SK-N-MC (cell line): ENCODE measurements around the gene ENTPD1.
"Not testable (repeated sequence)": the region's sequence is repeated elsewhere in the genome, so short reads cannot be mapped to it uniquely, and the experiment has no call there.

Source experiments
- DNase-seq: peaks from one replicate; pipeline ENCODE4 v3.0.0-alpha.2; 2011; ENCODE audit warnings: low read depth, low spot score
- H3K27ac ChIP-seq: fragments of 200-600 bp; sonication (generic); 2 replicates; pipeline ENCODE4 v1.5.1; 2016; ENCODE audit warnings: mixed run types
- H3K36me3 ChIP-seq: fragments of 200-600 bp; sonication (generic); 2 replicates; pipeline ENCODE4 v1.6.1; 2017; ENCODE audit warnings: antibody characterized with exemption, low read length, mixed read lengths; ENCODE audit not compliant: insufficient read depth
- H3K4me3 ChIP-seq: fragments of 200-600 bp; sonication (generic); 2 replicates; pipeline ENCODE4 v1.5.1; 2016
- H3K9ac ChIP-seq: fragments of 200-600 bp; sonication (generic); 2 replicates; pipeline ENCODE4 v1.8.0; 2017; ENCODE audit warnings: mixed run types, mixed read lengths; ENCODE audit not compliant: insufficient read length
- H3K9me3 ChIP-seq: fragments of 200-600 bp; sonication (generic); 2 replicates; pipeline ENCODE4 v1.6.1; 2017; ENCODE audit warnings: low read depth, mild to moderate bottlenecking, antibody characterized with exemption, low read length, moderate library complexity, mixed read lengths
- EZH2 ChIP-seq: fragments of 200-600 bp; sonication (generic); IDR thresholded peaks from one replicate; pipeline ENCODE4 v1.6.1; 2017; ENCODE audit warnings: antibody characterized with exemption
- FOXP2 ChIP-seq: optimal IDR thresholded peaks from 2 replicates; pipeline ENCODE3; 2011; ENCODE audit warnings: mild to moderate bottlenecking, moderate library complexity; ENCODE audit not compliant: insufficient read depth; ENCODE audit errors: extremely low read length, control extremely low read depth
- POLR2AphosphoS5 ChIP-seq: IDR thresholded peaks from 2 replicates; pipeline ENCODE4 v1.6.1; 2012; ENCODE audit warnings: mild to moderate bottlenecking, low read depth, low read length, borderline replicate concordance

ENTPD1 gene

GRCh38 chr10:95755511-95756004 is 405 bp upstream of the ENTPD1 start:
- no peaks in the 10 kb centered on the region for H3K36me3 ChIP-seq
- peak overlapping the region; percentile 63; the same call in 1 of the 2 replicates for H3K4me3 ChIP-seq
- TF ChIP-seq POLR2AphosphoS5 (no peak), EZH2 (no peak), FOXP2 (no peak)
- H3K9me3 ChIP-seq, result no peaks in the 10 kb centered on the region
- H3K9ac ChIP-seq, result no peak overlapping the region
- DNase-seq, result no peak
- no peak overlapping the region for H3K27ac ChIP-seq

GRCh38 chr10:95756809-95757684 is 1.1 kb downstream of the ENTPD1 start:
- Histone ChIP-seq H3K9ac (no peak overlapping the region), H3K36me3 (no peaks in the 10 kb centered on the region), H3K4me3 (peak overlapping the region; percentile 63), H3K27ac (no peak overlapping the region), H3K9me3 (no peaks in the 10 kb centered on the region)
- no peak for DNase-seq
- TF ChIP-seq EZH2 (no peak), FOXP2 (no peak), POLR2AphosphoS5 (no peak)

- TF ChIP-seq EZH2, result no peak
- TF ChIP-seq FOXP2, result no peak
- TF ChIP-seq POLR2AphosphoS5, result no peak
- Histone ChIP-seq H3K9me3 (no peaks in the 10 kb centered on the region), H3K9ac (no peak overlapping the region), H3K27ac (no peak overlapping the region), H3K4me3 (no peak overlapping the region), H3K36me3 (no peaks in the 10 kb centered on the region)
- no peak for DNase-seq
These were observed 2.5 kb downstream of the ENTPD1 start for GRCh38 chr10:95758351-95759025.

- Histone ChIP-seq H3K9me3 (no peaks in the 10 kb centered on the region), H3K27ac (no peak overlapping the region), H3K36me3 (no peaks in the 10 kb centered on the region), H3K4me3 (no peak overlapping the region), H3K9ac (no peak overlapping the region)
- TF ChIP-seq EZH2 (no peak), FOXP2 (no peak), POLR2AphosphoS5 (no peak)
- DNase-seq, result no peak
These were observed 3.4 kb downstream of the ENTPD1 start for GRCh38 chr10:95759233-95759826.

GRCh38 chr10:95761939-95762492 is 6.1 kb downstream of the ENTPD1 start:
- Histone ChIP-seq H3K4me3 (no peak overlapping the region), H3K9ac (no peak overlapping the region)

GRCh38 chr10:95767884-95768556 is 12.1 kb downstream of the ENTPD1 start:
- H3K27ac ChIP-seq, result no peak overlapping the region

More at GRCh38 chr10:95761939-95762492, 6.1 kb downstream of the ENTPD1 start:
- no peak for DNase-seq
- Histone ChIP-seq H3K9me3 (no peaks in the 10 kb centered on the region), H3K27ac (no peak overlapping the region), H3K36me3 (no peaks in the 10 kb centered on the region)
- no peak for TF ChIP-seq EZH2
- TF ChIP-seq FOXP2, result no peak
- TF ChIP-seq POLR2AphosphoS5, result no peak

GRCh38 chr10:95770084-95770720 is 14.2 kb downstream of the ENTPD1 start:
- H3K9me3 ChIP-seq, result no peaks in the 10 kb centered on the region
- H3K36me3 ChIP-seq, result no peaks in the 10 kb centered on the region
- H3K9ac ChIP-seq, result no peak overlapping the region
- DNase-seq, result no peak
- no peak overlapping the region for H3K4me3 ChIP-seq
- no peak overlapping the region for H3K27ac ChIP-seq
- TF ChIP-seq FOXP2 (no peak), POLR2AphosphoS5 (no peak), EZH2 (no peak)

More at GRCh38 chr10:95767884-95768556, 12.1 kb downstream of the ENTPD1 start:
- no peak for DNase-seq
- Histone ChIP-seq H3K9me3 (no peaks in the 10 kb centered on the region), H3K9ac (no peak overlapping the region), H3K36me3 (no peaks in the 10 kb centered on the region), H3K4me3 (no peak overlapping the region)
- TF ChIP-seq POLR2AphosphoS5 (no peak), EZH2 (no peak), FOXP2 (no peak)

GRCh38 chr10:95773454-95773853 is 17.5 kb downstream of the ENTPD1 start:
- DNase-seq, H3K9me3 ChIP-seq, H3K36me3 ChIP-seq, H3K4me3 ChIP-seq, H3K27ac ChIP-seq, H3K9ac ChIP-seq: not testable (repeated sequence)

- not testable (repeated sequence) for DNase-seq, H3K9ac ChIP-seq
These were observed 21.7 kb downstream of the ENTPD1 start for GRCh38 chr10:95777638-95778037.

More at GRCh38 chr10:95777638-95778037, 21.7 kb downstream of the ENTPD1 start:
- H3K36me3 ChIP-seq, H3K4me3 ChIP-seq, H3K27ac ChIP-seq, H3K9me3 ChIP-seq: not testable (repeated sequence)
